A549 (cell line): ENCODE data around the gene EOGT. TPM values are rescaled to one million over a fixed set of nuclear protein-coding genes. Genes with fewer than 3 reads are reported as not detected.

ENCODE experiments used
- ATAC-seq, 2 experiments: fragments of 200-7000 bp in 1 of 2; fragments of >200 bp in 1 of 2; cut with Nextera tagmentation in 1 of 2; cut with Tn5 transposase in 1 of 2; 3 replicates each; pipeline versions ENCODE4 v1.8.0 to v1.9.1; 2018 to 2020; ENCODE audit warnings: mild to moderate bottlenecking in 1 of 2, moderate library complexity in 1 of 2
- CTCF ChIA-PET: fragments of 300-600 bp; sonication (Branson Sonifier 250); formaldehyde crosslinking; extraction: SDS; loops from one replicate; lab custom pipeline; 2021; ENCODE audit warnings: antibody characterized with exemption, inconsistent platforms; lab: Yijun Ruan, JAX
- POLR2A ChIA-PET: fragments of 350-600 bp; formaldehyde crosslinking; extraction: SDS; loops from one replicate; lab custom pipeline; 2021; ENCODE audit warnings: antibody characterized with exemption, inconsistent platforms; lab: Yijun Ruan, JAX
- DNase-seq, 2 experiments: peaks; one replicate each; pipeline versions ENCODE4 v3.0.0 to v3.0.0-alpha.2; 2011 to 2016; ENCODE audit warnings: low read depth in 1 of 2, low spot score in 1 of 2
- FAIRE-seq: peaks from 2 replicates; lab custom pipeline; 2011; peaks lifted over from hg19 to GRCh38; lab: Jason Lieb, UNC
- H3K27ac ChIP-seq, 2 experiments: fragments of >200 bp; sonication (Bioruptor Twin); formaldehyde crosslinking; 3 replicates each; pipeline ENCODE4 v1.5.1; 2016 to 2017
- H3K4me1 ChIP-seq: fragments of >200 bp; sonication (Bioruptor Twin); formaldehyde crosslinking; 3 replicates; pipeline ENCODE4 v1.6.1; 2016
- H3K4me2 ChIP-seq: fragments of >200 bp; sonication (Bioruptor Twin); formaldehyde crosslinking; 3 replicates; pipeline ENCODE4 v1.6.1; 2016
- H3K4me3 ChIP-seq: fragments of >200 bp; sonication (Bioruptor Twin); formaldehyde crosslinking; 3 replicates; pipeline ENCODE4 v1.5.1; 2016
- H3K9me3 ChIP-seq: fragments of >200 bp; sonication (Bioruptor Twin); formaldehyde crosslinking; 3 replicates; pipeline ENCODE4 v1.6.1; 2016
- BHLHE40 ChIP-seq: IDR thresholded peaks from 2 replicates; pipeline ENCODE4 v1.6.1; 2012; ENCODE audit warnings: low read depth, low read length, inconsistent platforms
- CBX2 ChIP-seq: fragments of 200-600 bp; sonication (generic); IDR thresholded peaks from 2 replicates; pipeline ENCODE4 v1.6.1; 2016; ENCODE audit warnings: low read depth, mild to moderate bottlenecking, borderline replicate concordance
- CHD4 ChIP-seq: fragments of 200-600 bp; sonication (generic); IDR thresholded peaks from 2 replicates; pipeline ENCODE4 v1.6.1; 2016; ENCODE audit warnings: antibody characterized with exemption, mild to moderate bottlenecking, borderline replicate concordance
- EHF ChIP-seq: fragments of 250-450 bp; sonication (Bioruptor Pico); IDR thresholded peaks from 2 replicates; pipeline ENCODE4 v1.5.0; 2020; ENCODE audit warnings: mild to moderate bottlenecking
- EHMT2 ChIP-seq: fragments of 200-600 bp; sonication (generic); IDR thresholded peaks from 2 replicates; pipeline ENCODE4 v1.6.1; 2016; ENCODE audit warnings: antibody characterized with exemption, low read depth, mild to moderate bottlenecking, moderate library complexity
- EP300 ChIP-seq, 2 experiments: fragments of >200 bp; sonication (Bioruptor Twin); formaldehyde crosslinking; IDR thresholded peaks; 2 replicates in 1 of 2; 3 replicates in 1 of 2; pipeline ENCODE4 v1.6.1; 2016 to 2017
- FOXS1 ChIP-seq: fragments of 250-450 bp; sonication (Bioruptor Pico); IDR thresholded peaks from 2 replicates; pipeline ENCODE4 v1.5.0; 2020; ENCODE audit warnings: mild to moderate bottlenecking, moderate library complexity
- HDAC2 ChIP-seq: fragments of 200-600 bp; sonication (generic); IDR thresholded peaks from 2 replicates; pipeline ENCODE4 v1.6.1; 2016
- HEYL ChIP-seq: fragments of 250-450 bp; sonication (Bioruptor Pico); IDR thresholded peaks from 2 replicates; pipeline ENCODE4 v1.8.0; 2021; ENCODE audit warnings: mild to moderate bottlenecking, moderate library complexity
- HOXA7 ChIP-seq: fragments of 250-450 bp; sonication (Bioruptor Pico); IDR thresholded peaks from 2 replicates; pipeline ENCODE4 v1.5.0; 2020; ENCODE audit warnings: mild to moderate bottlenecking, moderate library complexity
- HOXB13 ChIP-seq: fragments of 250-450 bp; sonication (Bioruptor Pico); IDR thresholded peaks from 2 replicates; pipeline ENCODE4 v1.5.0; 2020; ENCODE audit warnings: low read depth, mild to moderate bottlenecking, moderate library complexity
- JUN ChIP-seq, 2 experiments: fragments of >200 bp; sonication (Bioruptor Twin); formaldehyde crosslinking; IDR thresholded peaks; 2 replicates in 1 of 2; 3 replicates in 1 of 2; pipeline ENCODE4 v1.6.1; 2016 to 2017
- KDM5A ChIP-seq: fragments of 200-600 bp; sonication (generic); IDR thresholded peaks from 2 replicates; pipeline ENCODE4 v1.6.1; 2016; ENCODE audit warnings: antibody characterized with exemption, mild to moderate bottlenecking
- MAX ChIP-seq: IDR thresholded peaks from 2 replicates; pipeline ENCODE4 v1.6.1; 2012
- MYC ChIP-seq: IDR thresholded peaks from 2 replicates; pipeline ENCODE4 v1.6.1; 2012; ENCODE audit warnings: mild to moderate bottlenecking, inconsistent platforms, low read length, improper control_type of control experiment, borderline replicate concordance
- NR3C1 ChIP-seq: fragments of >200 bp; sonication (Bioruptor Twin); formaldehyde crosslinking; IDR thresholded peaks from 3 replicates; pipeline ENCODE4 v1.6.1; 2017
- PHF8 ChIP-seq: fragments of 200-600 bp; sonication (generic); IDR thresholded peaks from 2 replicates; pipeline ENCODE4 v1.6.1; 2016; ENCODE audit warnings: low read depth, mild to moderate bottlenecking, antibody characterized with exemption, moderate library complexity, borderline replicate concordance
- RCOR1 ChIP-seq: fragments of 150-350 bp; IDR thresholded peaks from 2 replicates; pipeline ENCODE4 v1.6.1; 2014; ENCODE audit warnings: antibody characterized with exemption, low read length, low read depth
- SMC3 ChIP-seq: fragments of >200 bp; sonication (Bioruptor Twin); formaldehyde crosslinking; IDR thresholded peaks from 3 replicates; pipeline ENCODE4 v1.6.1; 2018; ENCODE audit warnings: inconsistent platforms
- TP53 ChIP-seq: fragments of 250-450 bp; sonication (Bioruptor Pico); IDR thresholded peaks from 2 replicates; pipeline ENCODE4 v1.5.0; 2021; ENCODE audit warnings: mild to moderate bottlenecking, moderate library complexity
- USF2 ChIP-seq: fragments of 450-650 bp; IDR thresholded peaks from 2 replicates; pipeline ENCODE4 v1.6.1; 2014; ENCODE audit warnings: antibody characterized with exemption
- WGBS: methylation state at CpG from one replicate; pipeline ENCODE4 v1.1.6; 2017; ENCODE audit errors: missing lambda C conversion rate; 5-methylcytosine and 5-hydroxymethylcytosine counted together
- polyA plus RNA-seq, 4 experiments: library from polyadenylated mRNA; depleted of rRNA in 3 of 4; stranded (reverse); fragments of >200 nt; fragmentation: RNase III in 1 of 4; extraction: RNeasy Plus Mini Kit Qiagen cat#74134 plus additional on column Dnase treatment in 1 of 4; gene quantifications; 2 replicates in 3 of 4; 3 replicates in 1 of 4; pipeline ENCODE4 v1.2.3, GENCODE V29; 2011 to 2017
- TF ChIP-seq, protein P1 (sequence below): fragments of 250-450 bp; sonication (Bioruptor Pico); IDR thresholded peaks from 2 replicates; pipeline ENCODE4 v1.5.0; 2020; ENCODE audit warnings: low read depth, mild to moderate bottlenecking, moderate library complexity
- TF ChIP-seq, protein P2 (sequence below): fragments of >200 bp; sonication (Bioruptor Twin); formaldehyde crosslinking; IDR thresholded peaks from 2 replicates; pipeline ENCODE4 v1.6.1; 2016

Gene EOGT
- polyA plus RNA-seq, 2 of the 4 experiments (the other 2 are of a cell fraction) = 9.3 to 11.1 TPM

DNA sequence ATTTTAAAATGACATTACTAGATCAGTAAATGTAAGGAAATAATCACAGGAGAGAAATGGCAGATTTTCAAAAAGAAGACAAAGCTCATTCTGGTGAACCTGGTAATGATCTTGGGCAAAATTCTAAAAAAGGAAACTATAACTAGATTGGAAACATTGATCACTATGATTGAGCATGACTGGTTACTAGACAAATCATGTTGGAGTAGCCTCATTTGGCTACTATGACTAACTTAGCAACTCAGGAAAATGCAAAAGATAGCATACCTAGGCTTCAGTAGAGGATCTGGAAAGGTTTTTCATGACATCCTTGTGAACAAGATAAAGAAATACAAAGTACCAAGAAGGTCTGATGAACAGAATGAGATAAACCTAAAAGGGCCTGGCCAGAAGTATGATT lies 46.2 kb upstream of the EOGT start:
- no peak for DNase-seq
- Histone ChIP-seq H3K27ac (no peak overlapping the region), H3K4me2 (no peak overlapping the region), H3K4me3 (no peak overlapping the region), H3K9me3 (no peaks in the 10 kb centered on the region), H3K4me1 (no peaks in the 10 kb centered on the region)
- FAIRE-seq = no peak
- no peak for ATAC-seq
- ChIA-PET POLR2A (no interaction called here), CTCF (no interaction called here)
- no peak for TF ChIP-seq HEYL (CRISPR knock-in tag)
- no peak for TF ChIP-seq CHD4
- TF ChIP-seq, protein P1, sequence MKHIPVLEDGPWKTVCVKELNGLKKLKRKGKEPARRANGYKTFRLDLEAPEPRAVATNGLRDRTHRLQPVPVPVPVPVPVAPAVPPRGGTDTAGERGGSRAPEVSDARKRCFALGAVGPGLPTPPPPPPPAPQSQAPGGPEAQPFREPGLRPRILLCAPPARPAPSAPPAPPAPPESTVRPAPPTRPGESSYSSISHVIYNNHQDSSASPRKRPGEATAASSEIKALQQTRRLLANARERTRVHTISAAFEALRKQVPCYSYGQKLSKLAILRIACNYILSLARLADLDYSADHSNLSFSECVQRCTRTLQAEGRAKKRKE (CRISPR knock-in tag) = no peak
- no peak for TF ChIP-seq SMC3
- TF ChIP-seq KDM5A = no peak
- TF ChIP-seq EP300 (IDR thresholded peaks at IDR 0.05) = no peak
- TF ChIP-seq, protein P2, sequence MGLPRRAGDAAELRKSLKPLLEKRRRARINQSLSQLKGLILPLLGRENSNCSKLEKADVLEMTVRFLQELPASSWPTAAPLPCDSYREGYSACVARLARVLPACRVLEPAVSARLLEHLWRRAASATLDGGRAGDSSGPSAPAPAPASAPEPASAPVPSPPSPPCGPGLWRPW = no peak
- TF ChIP-seq MAX = no peak
- TF ChIP-seq BHLHE40 = no peak
- TF ChIP-seq HOXB13 (CRISPR knock-in tag) = no peak
- TF ChIP-seq, all 56 proteins: peak for 0

DNA sequence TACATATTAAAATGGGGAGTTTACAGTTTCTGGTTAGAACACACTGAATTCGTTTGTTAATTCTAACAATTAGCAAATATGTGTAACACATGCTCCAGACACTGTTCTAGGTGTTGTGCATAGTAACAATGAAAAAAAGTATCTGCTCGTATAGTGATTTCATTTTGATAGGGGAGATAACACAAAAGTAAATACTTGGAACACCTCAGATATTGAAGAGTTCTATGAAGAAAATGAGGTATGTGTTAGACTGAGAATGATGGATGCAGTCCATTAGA lies 45.4 kb upstream of the EOGT start:
- ChIA-PET CTCF (no interaction called here), POLR2A (no interaction called here)
- no peak overlapping the region for H3K4me2 ChIP-seq
- no peak overlapping the region for H3K4me3 ChIP-seq
- ATAC-seq = no peak
- H3K27ac ChIP-seq = no peak overlapping the region
- WGBS = 92% methylated on average over 2 of the region's 2 CpGs
- no peaks in the 10 kb centered on the region for H3K4me1 ChIP-seq
- TF ChIP-seq RCOR1 (no peak), EHMT2 (no peak), TP53 (CRISPR knock-in tag) (no peak), EHF (CRISPR knock-in tag) (no peak), FOXS1 (CRISPR knock-in tag) (no peak)
- TF ChIP-seq, all 56 proteins: peak for 0
- DNase-seq (no peak), FAIRE-seq (no peak)
- H3K9me3 ChIP-seq = no peaks in the 10 kb centered on the region

GRCh38 chr3:69058180-69058946 lies 44.9 kb upstream of the EOGT start:
- no peak for TF ChIP-seq PHF8
- TF ChIP-seq MAX = no peak
- no peak for TF ChIP-seq HDAC2
- no peak for TF ChIP-seq HOXA7 (CRISPR knock-in tag)
- no peak for TF ChIP-seq MYC
- no peak for TF ChIP-seq CBX2
- TF ChIP-seq JUN (IDR thresholded peaks at IDR 0.05) = no peak
- no peak for TF ChIP-seq NR3C1
- no peak for TF ChIP-seq TP53 (CRISPR knock-in tag)
- no peak for TF ChIP-seq USF2
- no peak for TF ChIP-seq EP300 (IDR thresholded peaks at IDR 0.05)
- TF ChIP-seq, all 56 proteins: peak for 0
- ATAC-seq (no peak), DNase-seq (no peak), FAIRE-seq (no peak)
- Histone ChIP-seq H3K9me3 (no peaks in the 10 kb centered on the region), H3K27ac (no peak overlapping the region), H3K4me3 (no peak overlapping the region), H3K4me1 (no peaks in the 10 kb centered on the region), H3K4me2 (no peak overlapping the region)
- CTCF ChIA-PET = no interaction called here
- 99% methylated on average over 3 of the region's 3 CpGs for WGBS
- POLR2A ChIA-PET = no interaction called here
